ENCODE measurements around the gene SCGB1D4. TPM values are rescaled to one million over a fixed set of nuclear protein-coding genes. Genes with fewer than 3 reads are reported as not detected.
"Not testable (repeated sequence)": the region's sequence is repeated elsewhere in the genome, so short reads cannot be mapped to it uniquely, and the experiment has no call there.

The SCGB1D4 gene
- total and polyA plus RNA-seq, 2 donors = 0.14 to 7.5 TPM

DNA sequence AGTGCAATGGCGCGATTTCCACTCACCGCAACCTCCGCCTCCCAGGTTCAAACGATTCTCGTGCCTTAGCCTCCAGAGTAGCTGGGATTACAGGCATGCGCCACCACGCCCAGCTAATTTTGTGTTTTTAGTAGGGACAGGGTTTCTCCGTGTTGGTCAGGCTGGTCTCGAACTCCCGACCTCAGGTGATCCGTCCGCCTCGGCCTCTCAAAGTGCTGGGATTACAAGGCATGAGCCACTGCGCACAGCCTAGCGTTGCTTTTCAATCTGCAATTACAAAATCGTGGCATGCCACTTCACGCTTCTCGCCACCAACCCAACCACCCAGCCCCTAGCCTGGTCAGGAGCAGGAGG, 38.1 kb upstream of the SCGB1D4 start:
- WGBS = 74% methylated on average over 19 of the region's 19 CpGs
- DNase-seq (ENCODE audit: low read depth in 6 of 9, low spot score in 9 of 9); H3K27ac ChIP-seq (ENCODE audit: low read depth in 1 of 2, low read length in 1 of 2); H3K9me3 ChIP-seq (ENCODE audit: control insufficient read depth in 2 of 2, insufficient read depth in 1 of 2, low read length in 1 of 2); H3K36me3 ChIP-seq (ENCODE audit: control insufficient read depth in 2 of 2, insufficient read depth in 2 of 2, low read length in 1 of 2); H3K4me1 ChIP-seq (ENCODE audit: control insufficient read depth in 2 of 2, insufficient read depth in 2 of 2, low read length in 2 of 2): not testable (repeated sequence)
- peak overlapping the region; percentile 63 for H3K4me3 ChIP-seq (ENCODE audit: low read length in 2 of 2)
- peaks cover 2 to 43% of the 10 kb centered on the region in 2 donors for H3K27me3 ChIP-seq (ENCODE audit: control insufficient read depth in 2 of 2, insufficient read depth in 1 of 2, low read length in 1 of 2)

GRCh38 chr11:62333768-62334167, 34.9 kb upstream of the SCGB1D4 start:
- 91% methylated on average over 5 of the region's 5 CpGs for WGBS
- Histone ChIP-seq H3K36me3 (ENCODE audit: control insufficient read depth in 2 of 2, insufficient read depth in 2 of 2, low read length in 1 of 2) (no peaks in the 10 kb centered on the region), H3K27ac (ENCODE audit: low read depth in 1 of 2, low read length in 1 of 2) (no peak overlapping the region), H3K4me3 (ENCODE audit: low read length in 2 of 2) (no peak overlapping the region), H3K4me1 (ENCODE audit: control insufficient read depth in 2 of 2, insufficient read depth in 2 of 2, low read length in 2 of 2) (peaks cover 0 to 8% of the 10 kb centered on the region in 2 donors), H3K27me3 (ENCODE audit: control insufficient read depth in 2 of 2, insufficient read depth in 1 of 2, low read length in 1 of 2) (peaks cover 2 to 43% of the 10 kb centered on the region in 2 donors), H3K9me3 (ENCODE audit: control insufficient read depth in 2 of 2, insufficient read depth in 1 of 2, low read length in 1 of 2) (peaks cover 0 to 4% of the 10 kb centered on the region in 2 donors)
- DNase-seq (ENCODE audit: low read depth in 6 of 9, low spot score in 9 of 9) = no peak

DNA sequence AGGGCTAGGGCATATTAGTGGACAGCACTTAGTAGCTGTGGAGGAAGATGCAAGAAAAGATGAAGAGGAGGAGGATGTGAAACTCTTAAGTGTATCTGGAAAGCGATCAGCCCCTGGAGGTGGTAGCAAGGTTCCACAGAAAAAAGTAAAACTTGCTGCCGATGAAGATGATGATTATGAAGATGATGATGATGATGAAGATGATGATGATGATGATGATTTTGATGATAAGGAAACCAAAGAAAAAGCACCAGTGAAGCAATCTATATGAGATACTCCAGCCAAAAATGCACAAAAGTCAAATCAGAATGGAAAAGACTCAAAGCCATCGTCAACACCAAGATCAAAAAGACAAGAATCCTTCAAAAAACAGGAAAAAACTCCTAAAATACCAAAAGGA, 32.4 kb upstream of the SCGB1D4 start:
- H3K36me3 ChIP-seq (ENCODE audit: control insufficient read depth in 2 of 2, insufficient read depth in 2 of 2, low read length in 1 of 2); H3K4me1 ChIP-seq (ENCODE audit: control insufficient read depth in 2 of 2, insufficient read depth in 2 of 2, low read length in 2 of 2); DNase-seq (ENCODE audit: low read depth in 6 of 9, low spot score in 9 of 9); H3K9me3 ChIP-seq (ENCODE audit: control insufficient read depth in 2 of 2, insufficient read depth in 1 of 2, low read length in 1 of 2); H3K4me3 ChIP-seq (ENCODE audit: low read length in 2 of 2); H3K27ac ChIP-seq (ENCODE audit: low read depth in 1 of 2, low read length in 1 of 2): not testable (repeated sequence)
- WGBS = 83% methylated on average over 3 of the region's 3 CpGs
- H3K27me3 ChIP-seq (ENCODE audit: control insufficient read depth in 2 of 2, insufficient read depth in 1 of 2, low read length in 1 of 2) = peaks cover 0 to 18% of the 10 kb centered on the region in 2 donors

DNA sequence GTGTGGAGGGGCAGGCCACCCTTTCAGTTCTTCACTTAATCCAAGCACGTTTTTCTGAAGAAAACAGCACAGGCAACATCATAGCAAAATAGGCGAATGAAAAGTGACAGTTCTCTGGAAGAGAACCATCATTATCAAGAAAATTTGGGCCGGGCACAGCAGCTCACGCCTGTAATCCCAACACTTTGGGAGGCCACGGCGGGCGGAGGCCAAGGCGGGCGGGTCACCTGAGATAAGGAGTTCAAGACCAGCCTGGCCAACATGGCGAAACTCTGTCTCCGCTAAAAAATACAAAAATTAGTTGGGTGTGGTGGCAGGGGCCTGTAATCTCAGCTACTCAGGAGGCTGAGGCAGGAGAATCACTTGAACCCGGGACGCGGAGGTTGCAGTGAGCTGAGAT, 28.7 kb upstream of the SCGB1D4 start:
- H3K4me3 ChIP-seq (ENCODE audit: low read length in 2 of 2); H3K27me3 ChIP-seq (ENCODE audit: control insufficient read depth in 2 of 2, insufficient read depth in 1 of 2, low read length in 1 of 2); DNase-seq (ENCODE audit: low read depth in 6 of 9, low spot score in 9 of 9); H3K9me3 ChIP-seq (ENCODE audit: control insufficient read depth in 2 of 2, insufficient read depth in 1 of 2, low read length in 1 of 2); H3K27ac ChIP-seq (ENCODE audit: low read depth in 1 of 2, low read length in 1 of 2); H3K4me1 ChIP-seq (ENCODE audit: control insufficient read depth in 2 of 2, insufficient read depth in 2 of 2, low read length in 2 of 2); H3K36me3 ChIP-seq (ENCODE audit: control insufficient read depth in 2 of 2, insufficient read depth in 2 of 2, low read length in 1 of 2): not testable (repeated sequence)
- WGBS = 90% methylated on average over 14 of the region's 14 CpGs

- H3K27ac ChIP-seq (ENCODE audit: low read depth in 1 of 2, low read length in 1 of 2); H3K27me3 ChIP-seq (ENCODE audit: control insufficient read depth in 2 of 2, insufficient read depth in 1 of 2, low read length in 1 of 2); H3K4me1 ChIP-seq (ENCODE audit: control insufficient read depth in 2 of 2, insufficient read depth in 2 of 2, low read length in 2 of 2); H3K36me3 ChIP-seq (ENCODE audit: control insufficient read depth in 2 of 2, insufficient read depth in 2 of 2, low read length in 1 of 2); H3K9me3 ChIP-seq (ENCODE audit: control insufficient read depth in 2 of 2, insufficient read depth in 1 of 2, low read length in 1 of 2); H3K4me3 ChIP-seq (ENCODE audit: low read length in 2 of 2); DNase-seq (ENCODE audit: low read depth in 6 of 9, low spot score in 9 of 9): not testable (repeated sequence)
- 64% methylated on average over 6 of the region's 6 CpGs for WGBS
Observed at GRCh38 chr11:62326719-62327118, 27.8 kb upstream of the SCGB1D4 start.

DNA sequence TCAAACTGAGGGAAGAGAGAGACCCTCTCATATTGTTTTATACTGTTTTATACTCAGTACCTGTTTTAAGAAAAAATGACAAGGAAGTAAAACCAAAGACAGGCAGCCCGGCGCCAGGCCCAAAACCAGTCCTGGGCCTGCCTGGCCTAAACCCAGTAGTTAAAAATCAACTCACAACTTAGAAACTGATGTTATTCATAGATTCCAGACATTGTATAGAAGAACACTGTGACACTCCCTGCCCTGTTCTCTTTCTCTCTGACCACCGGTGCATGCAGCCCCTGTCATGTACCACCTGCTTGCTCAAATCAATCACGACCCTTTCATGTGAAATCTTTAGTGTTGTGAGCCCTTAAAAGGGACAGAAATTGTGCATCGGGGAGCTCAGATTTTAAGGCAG, 26.9 kb upstream of the SCGB1D4 start:
- not testable (repeated sequence) for H3K9me3 ChIP-seq (ENCODE audit: control insufficient read depth in 2 of 2, insufficient read depth in 1 of 2, low read length in 1 of 2); H3K36me3 ChIP-seq (ENCODE audit: control insufficient read depth in 2 of 2, insufficient read depth in 2 of 2, low read length in 1 of 2); H3K27me3 ChIP-seq (ENCODE audit: control insufficient read depth in 2 of 2, insufficient read depth in 1 of 2, low read length in 1 of 2); H3K4me1 ChIP-seq (ENCODE audit: control insufficient read depth in 2 of 2, insufficient read depth in 2 of 2, low read length in 2 of 2); H3K27ac ChIP-seq (ENCODE audit: low read depth in 1 of 2, low read length in 1 of 2); DNase-seq (ENCODE audit: low read depth in 6 of 9, low spot score in 9 of 9); H3K4me3 ChIP-seq (ENCODE audit: low read length in 2 of 2)
- WGBS = 95% methylated on average over 5 of the region's 5 CpGs

- H3K27ac ChIP-seq (ENCODE audit: low read depth in 1 of 2, low read length in 1 of 2) = no peak overlapping the region
- no peaks in the 10 kb centered on the region for H3K9me3 ChIP-seq (ENCODE audit: control insufficient read depth in 2 of 2, insufficient read depth in 1 of 2, low read length in 1 of 2)
- H3K36me3 ChIP-seq (ENCODE audit: control insufficient read depth in 2 of 2, insufficient read depth in 2 of 2, low read length in 1 of 2) = no peaks in the 10 kb centered on the region
- WGBS = 51% methylated on average over 18 of the region's 18 CpGs
- peak in 5 of 9 donors; percentile 11 to 68 (median 17) for DNase-seq (ENCODE audit: low read depth in 6 of 9, low spot score in 9 of 9)
- H3K4me3 ChIP-seq (ENCODE audit: low read length in 2 of 2) = no peak overlapping the region
- peaks cover 0 to 2% of the 10 kb centered on the region in 2 donors for H3K27me3 ChIP-seq (ENCODE audit: control insufficient read depth in 2 of 2, insufficient read depth in 1 of 2, low read length in 1 of 2)
- no peaks in the 10 kb centered on the region for H3K4me1 ChIP-seq (ENCODE audit: control insufficient read depth in 2 of 2, insufficient read depth in 2 of 2, low read length in 2 of 2)
Observed at GRCh38 chr11:62324731-62325556, 26.1 kb upstream of the SCGB1D4 start.

GRCh38 chr11:62322524-62322923, 23.6 kb upstream of the SCGB1D4 start:
- no peak for DNase-seq (ENCODE audit: low read depth in 6 of 9, low spot score in 9 of 9)
- 88% methylated on average over 2 of the region's 2 CpGs for WGBS
- no peak overlapping the region for H3K4me3 ChIP-seq (ENCODE audit: low read length in 2 of 2)
- H3K27me3 ChIP-seq (ENCODE audit: control insufficient read depth in 2 of 2, insufficient read depth in 1 of 2, low read length in 1 of 2) = peaks cover 0 to 2% of the 10 kb centered on the region in 2 donors
- H3K27ac ChIP-seq (ENCODE audit: low read depth in 1 of 2, low read length in 1 of 2) = no peak overlapping the region
- no peaks in the 10 kb centered on the region for H3K36me3 ChIP-seq (ENCODE audit: control insufficient read depth in 2 of 2, insufficient read depth in 2 of 2, low read length in 1 of 2)
- no peaks in the 10 kb centered on the region for H3K4me1 ChIP-seq (ENCODE audit: control insufficient read depth in 2 of 2, insufficient read depth in 2 of 2, low read length in 2 of 2)
- H3K9me3 ChIP-seq (ENCODE audit: control insufficient read depth in 2 of 2, insufficient read depth in 1 of 2, low read length in 1 of 2) = no peaks in the 10 kb centered on the region

DNA sequence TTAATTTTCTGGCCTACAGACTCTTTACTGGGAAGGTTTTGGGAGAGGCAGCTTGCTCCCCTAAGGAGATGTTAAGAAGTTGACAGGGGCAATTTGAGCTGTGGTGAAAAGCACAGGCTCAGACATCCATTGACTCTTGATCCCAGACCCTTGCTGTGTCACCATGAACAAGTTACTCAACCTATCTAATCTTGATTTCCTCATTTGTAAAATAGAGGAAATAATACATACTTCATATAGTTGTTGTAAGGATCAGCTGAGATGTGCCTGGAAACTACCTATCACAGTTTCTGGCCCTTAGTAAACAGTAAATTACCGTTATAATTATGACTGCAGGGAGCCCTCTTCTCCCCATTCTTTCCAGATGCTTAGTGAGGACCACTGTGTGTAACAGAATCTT, 16.6 kb upstream of the SCGB1D4 start:
- Histone ChIP-seq H3K9me3 (ENCODE audit: control insufficient read depth in 2 of 2, insufficient read depth in 1 of 2, low read length in 1 of 2) (no peaks in the 10 kb centered on the region), H3K36me3 (ENCODE audit: control insufficient read depth in 2 of 2, insufficient read depth in 2 of 2, low read length in 1 of 2) (no peaks in the 10 kb centered on the region), H3K27ac (ENCODE audit: low read depth in 1 of 2, low read length in 1 of 2) (no peak overlapping the region), H3K4me3 (ENCODE audit: low read length in 2 of 2) (no peak overlapping the region), H3K27me3 (ENCODE audit: control insufficient read depth in 2 of 2, insufficient read depth in 1 of 2, low read length in 1 of 2) (peaks cover 0 to 28% of the 10 kb centered on the region in 2 donors), H3K4me1 (ENCODE audit: control insufficient read depth in 2 of 2, insufficient read depth in 2 of 2, low read length in 2 of 2) (no peaks in the 10 kb centered on the region)
- DNase-seq (ENCODE audit: low read depth in 6 of 9, low spot score in 9 of 9) = no peak
- 97% methylated on average over 1 of the region's 1 CpG for WGBS

All from thymus (tissue), 11 donors.